Measurements from ENCODE around the gene ADK. TPM values are rescaled to one million over a fixed set of nuclear protein-coding genes. Genes with fewer than 3 reads are reported as not detected.
"Not testable (repeated sequence)": the region's sequence is repeated elsewhere in the genome, so short reads cannot be mapped to it uniquely, and the experiment has no call there.

Gene ADK
- total and polyA plus RNA-seq, 2 experiments from 2014 or later = 39.9 to 53.0 TPM

- Histone ChIP-seq H3K4me2 (no peak overlapping the region), H2AFZ (no peak overlapping the region), H3F3A (replicated peaks; ENCODE audit: low read depth) (no peaks in the 10 kb centered on the region), H3K79me2 (replicated peaks; ENCODE audit: insufficient read depth) (no peaks in the 10 kb centered on the region), H3K36me3 (ENCODE audit: insufficient read depth) (no peaks in the 10 kb centered on the region), H3K9me2 (ENCODE audit: insufficient read depth) (no peaks in the 10 kb centered on the region), H3K4me1 (ENCODE audit: insufficient read depth) (no peaks in the 10 kb centered on the region), H3K27ac (ENCODE audit: low read depth) (no peak overlapping the region), H3K4me3 (no peak overlapping the region), H4K20me1 (replicated peaks; ENCODE audit: insufficient read depth) (no peaks in the 10 kb centered on the region), H3K27me3 (ENCODE audit: insufficient read depth) (no peaks in the 10 kb centered on the region)
- Mint-ChIP-seq H3K4me3 (no peak overlapping the region), H3K4me1 (no peaks in the 10 kb centered on the region), H3K27ac (no peak overlapping the region), H3K36me3 (ENCODE audit: low read depth) (no peaks in the 10 kb centered on the region), H3K9me3 (no peaks in the 10 kb centered on the region), H3K27me3 (ENCODE audit: insufficient read depth, low read depth, poor library complexity) (peaks cover 2% of the 10 kb centered on the region)
- ATAC-seq (no peak), DNase-seq (ENCODE audit: low spot score) (no peak)
- TF ChIP-seq JUNB (IDR thresholded peaks at IDR 0.05; ENCODE audit: unreplicated experiment) = no peak
- no peak for TF ChIP-seq CREB1 (CRISPR knock-in tag; IDR thresholded peaks at IDR 0.05; ENCODE audit: low read depth)
Observed at GRCh38 chr10:74297389-74298080, 146.5 kb downstream of the ADK start.

GRCh38 chr10:74300074-74300621, 149.1 kb downstream of the ADK start:
- not testable (repeated sequence) for H3K27ac ChIP-seq (ENCODE audit: low read depth); H3K4me1 Mint-ChIP-seq; H2AFZ ChIP-seq; H3K27ac Mint-ChIP-seq; H3K27me3 ChIP-seq (ENCODE audit: insufficient read depth); H3K36me3 ChIP-seq (ENCODE audit: insufficient read depth); H3K4me3 Mint-ChIP-seq; H3K27me3 Mint-ChIP-seq (ENCODE audit: insufficient read depth, low read depth, poor library complexity); ATAC-seq; DNase-seq (ENCODE audit: low spot score); H3F3A ChIP-seq (replicated peaks; ENCODE audit: low read depth); H3K9me2 ChIP-seq (ENCODE audit: insufficient read depth); H3K4me1 ChIP-seq (ENCODE audit: insufficient read depth); H3K4me2 ChIP-seq; H3K79me2 ChIP-seq (replicated peaks; ENCODE audit: insufficient read depth); H3K36me3 Mint-ChIP-seq (ENCODE audit: low read depth); H3K4me3 ChIP-seq; H4K20me1 ChIP-seq (replicated peaks; ENCODE audit: insufficient read depth); H3K9me3 Mint-ChIP-seq

- Histone ChIP-seq H3K27ac (ENCODE audit: low read depth) (no peak overlapping the region), H4K20me1 (replicated peaks; ENCODE audit: insufficient read depth) (no peaks in the 10 kb centered on the region), H3K4me3 (no peak overlapping the region), H3K36me3 (ENCODE audit: insufficient read depth) (no peaks in the 10 kb centered on the region), H3K27me3 (ENCODE audit: insufficient read depth) (no peaks in the 10 kb centered on the region), H2AFZ (no peak overlapping the region), H3K9me2 (ENCODE audit: insufficient read depth) (no peaks in the 10 kb centered on the region), H3F3A (replicated peaks; ENCODE audit: low read depth) (no peaks in the 10 kb centered on the region), H3K79me2 (replicated peaks; ENCODE audit: insufficient read depth) (no peaks in the 10 kb centered on the region), H3K4me2 (no peak overlapping the region), H3K4me1 (ENCODE audit: insufficient read depth) (no peaks in the 10 kb centered on the region)
- H3K27me3 Mint-ChIP-seq (ENCODE audit: insufficient read depth, low read depth, poor library complexity) = peaks cover 2% of the 10 kb centered on the region
- 0 out of 3 replicates have a peak, but pooled peaks cover 2% of the 10 kb centered on the region for H3K4me1 Mint-ChIP-seq
- H3K27ac Mint-ChIP-seq = no peak overlapping the region
- no peaks in the 10 kb centered on the region for H3K36me3 Mint-ChIP-seq (ENCODE audit: low read depth)
- ATAC-seq (no peak), DNase-seq (ENCODE audit: low spot score) (no peak)
- H3K9me3 Mint-ChIP-seq = no peaks in the 10 kb centered on the region
- H3K4me3 Mint-ChIP-seq = no peak overlapping the region
- no peak for TF ChIP-seq CTCF (conservative IDR thresholded peaks at IDR 0.05; ENCODE audit: low read depth in 2 of 2)
- TF ChIP-seq STAT1 (IDR thresholded peaks at IDR 0.05; ENCODE audit: unreplicated experiment) = no peak
- TF ChIP-seq ZNF114 (CRISPR knock-in tag; IDR thresholded peaks at IDR 0.05) = no peak
- no peak for TF ChIP-seq ETS1 (IDR thresholded peaks at IDR 0.05)
- TF ChIP-seq JUNB (IDR thresholded peaks at IDR 0.05; ENCODE audit: unreplicated experiment) = no peak
- TF ChIP-seq REST (IDR thresholded peaks at IDR 0.05; ENCODE audit: unreplicated experiment) = no peak
- no peak for TF ChIP-seq POLR2AphosphoS5 (IDR thresholded peaks at IDR 0.05; ENCODE audit: low read depth)
Observed at GRCh38 chr10:74300666-74301065, 149.6 kb downstream of the ADK start.
